OCI-LY7 (cell line): ENCODE results near the gene RDH5.
A peak's percentile ranks its signal among the peaks of the same experiment; 100 is the strongest.

Source experiments
- CTCF ChIP-seq: fragments of 200-600 bp; sonication (generic); conservative IDR thresholded peaks from 2 replicates; pipeline ENCODE4 v1.5.1; 2014; ENCODE audit warnings: mild to moderate bottlenecking, antibody characterized with exemption, low read length, moderate library complexity, mixed read lengths
- EZH2phosphoT487 ChIP-seq: fragments of 200-600 bp; sonication (generic); IDR thresholded peaks from 2 replicates; pipeline ENCODE4 v1.6.1; 2018; ENCODE audit warnings: low read depth, borderline replicate concordance, mild to moderate bottlenecking, mixed run types, antibody characterized with exemption, low read length, moderate library complexity, mixed read lengths

GRCh38 chr12:55737581-55738122 is 17.5 kb downstream of the RDH5 start:
- TF ChIP-seq CTCF (peak; percentile 18; the same call in 1 of the 2 replicates), EZH2phosphoT487 (no peak)
